GM19193 (cell line): ENCODE measurements around the gene LAMA2.

Experiments
- POLR2A ChIP-seq: IDR thresholded peaks from 4 replicates; pipeline ENCODE4 v1.6.1; 2011; ENCODE audit not compliant: insufficient read depth, insufficient read length; ENCODE audit errors: extremely low read depth

LAMA2 gene

DNA sequence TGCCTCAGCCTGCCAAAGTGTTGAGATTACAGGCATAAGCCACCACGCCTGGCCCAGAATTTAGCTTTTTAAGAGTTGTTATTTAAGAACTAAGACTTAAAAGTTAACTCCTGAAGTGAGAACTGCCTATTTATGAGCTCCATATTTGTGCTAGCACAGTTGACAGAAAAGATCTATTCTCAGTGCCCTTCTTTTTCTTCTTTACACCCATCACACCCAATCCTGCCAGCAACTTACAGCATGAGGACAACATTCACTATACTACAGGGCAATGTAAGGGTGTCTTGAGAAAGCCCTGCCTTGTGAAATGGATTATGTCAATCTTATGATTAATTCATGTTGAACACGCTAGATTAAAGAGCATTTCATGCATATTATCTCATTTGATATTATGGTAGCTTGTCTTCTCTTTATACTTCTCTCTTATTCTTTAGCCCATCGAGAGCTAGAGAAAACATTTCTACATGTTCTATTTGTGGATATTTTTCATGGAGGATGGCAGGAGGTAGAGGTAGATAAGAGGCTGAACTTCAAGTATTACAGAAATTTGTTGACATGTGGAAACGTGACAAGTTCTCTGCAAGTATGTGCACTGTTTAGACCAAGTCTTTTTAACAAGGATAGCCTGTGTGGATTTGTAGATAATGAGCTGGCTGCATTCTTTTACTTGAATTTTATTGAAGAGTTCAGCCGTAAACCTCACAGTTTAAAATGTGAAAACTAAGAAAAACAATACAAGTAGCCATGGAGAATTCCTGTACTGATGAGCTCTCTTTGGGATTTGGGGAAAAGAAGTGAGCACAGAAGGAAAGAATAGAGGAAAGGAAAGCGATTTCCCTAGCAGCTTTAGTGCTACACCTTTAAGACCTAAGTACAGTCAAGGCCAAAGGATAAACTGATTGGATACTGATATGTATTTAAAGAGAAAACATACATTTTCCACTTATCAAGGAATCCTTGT is 614.8 kb downstream of the LAMA2 start:
- TF ChIP-seq POLR2A = no peak

DNA sequence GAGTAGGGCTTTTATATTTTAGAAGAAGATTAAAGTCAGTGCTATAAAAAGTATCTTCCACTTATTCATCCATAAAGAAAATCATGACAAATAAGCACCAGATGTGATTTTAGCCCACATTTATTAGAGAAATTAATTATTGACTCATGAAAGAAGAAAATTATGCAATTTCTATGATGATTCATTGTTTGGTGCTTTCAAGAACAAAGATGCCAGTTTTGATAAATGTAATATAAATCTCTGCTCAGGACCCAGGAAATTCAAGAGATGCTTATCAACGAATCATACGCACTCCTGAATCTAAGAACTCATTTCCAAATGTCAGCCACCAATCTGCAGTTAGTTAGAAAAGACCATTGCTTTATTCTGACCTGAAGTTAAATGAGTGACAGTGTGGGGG is 615.6 kb downstream of the LAMA2 start:
- no peak for TF ChIP-seq POLR2A

DNA sequence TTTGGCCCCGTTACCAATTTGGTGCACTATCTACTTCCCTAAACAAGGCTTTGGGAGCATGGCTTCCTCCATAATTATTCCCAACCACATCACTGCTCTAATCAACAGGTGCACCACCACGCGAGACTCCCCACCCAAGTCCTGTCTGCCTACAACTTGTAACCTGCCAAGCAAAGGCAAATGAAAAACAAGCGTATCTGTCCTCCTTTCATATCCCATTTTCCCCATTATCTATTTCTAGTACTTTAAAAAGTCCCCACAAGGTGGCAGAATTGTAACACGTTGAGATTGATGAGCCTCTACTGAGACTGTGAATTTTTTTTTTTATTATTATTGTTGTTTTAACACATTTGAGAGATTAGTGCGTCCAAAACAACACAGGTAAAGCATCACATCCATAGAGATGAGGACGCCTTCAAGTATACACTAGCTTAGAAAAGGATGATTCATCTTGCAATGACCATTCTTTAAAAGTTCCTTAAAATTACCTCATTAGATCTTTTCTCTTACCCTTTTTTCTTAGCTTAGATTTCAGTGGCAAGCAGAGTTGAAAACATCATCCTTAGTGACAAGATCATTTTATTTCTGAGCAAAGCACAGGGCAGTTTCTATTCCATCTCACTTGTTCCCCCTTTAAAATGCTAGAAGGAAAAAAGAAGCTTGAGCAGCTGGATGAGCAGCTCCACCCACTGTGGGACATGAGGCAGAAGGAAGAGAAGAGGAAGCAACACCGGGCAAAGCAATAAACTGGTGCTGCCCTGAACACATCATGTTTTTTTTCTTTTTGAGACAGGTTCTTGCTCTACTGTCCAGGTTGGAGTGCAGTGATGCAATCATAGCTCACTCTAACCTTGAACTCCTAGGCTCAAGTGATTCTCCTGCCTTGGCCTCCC is 616.3 kb downstream of the LAMA2 start:
- no peak for TF ChIP-seq POLR2A

DNA sequence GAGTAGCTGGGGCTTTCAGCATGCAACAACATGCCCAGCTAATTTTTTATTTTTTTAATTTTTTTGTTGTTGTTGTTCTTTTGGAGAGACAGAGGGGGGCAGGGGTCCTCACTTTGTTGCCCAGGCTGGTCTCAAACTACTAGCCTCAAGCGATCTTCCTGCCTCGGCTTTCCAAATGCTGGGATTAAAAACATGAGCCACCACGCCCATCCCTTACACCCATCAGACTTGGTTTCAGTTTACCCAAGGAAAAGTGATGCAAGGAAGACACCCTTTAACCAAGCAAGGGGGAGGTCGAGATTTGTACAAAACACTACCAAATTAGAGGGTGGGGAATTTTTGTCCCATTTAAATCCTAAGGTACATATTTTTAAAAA is 616.9 kb downstream of the LAMA2 start:
- TF ChIP-seq POLR2A = no peak

DNA sequence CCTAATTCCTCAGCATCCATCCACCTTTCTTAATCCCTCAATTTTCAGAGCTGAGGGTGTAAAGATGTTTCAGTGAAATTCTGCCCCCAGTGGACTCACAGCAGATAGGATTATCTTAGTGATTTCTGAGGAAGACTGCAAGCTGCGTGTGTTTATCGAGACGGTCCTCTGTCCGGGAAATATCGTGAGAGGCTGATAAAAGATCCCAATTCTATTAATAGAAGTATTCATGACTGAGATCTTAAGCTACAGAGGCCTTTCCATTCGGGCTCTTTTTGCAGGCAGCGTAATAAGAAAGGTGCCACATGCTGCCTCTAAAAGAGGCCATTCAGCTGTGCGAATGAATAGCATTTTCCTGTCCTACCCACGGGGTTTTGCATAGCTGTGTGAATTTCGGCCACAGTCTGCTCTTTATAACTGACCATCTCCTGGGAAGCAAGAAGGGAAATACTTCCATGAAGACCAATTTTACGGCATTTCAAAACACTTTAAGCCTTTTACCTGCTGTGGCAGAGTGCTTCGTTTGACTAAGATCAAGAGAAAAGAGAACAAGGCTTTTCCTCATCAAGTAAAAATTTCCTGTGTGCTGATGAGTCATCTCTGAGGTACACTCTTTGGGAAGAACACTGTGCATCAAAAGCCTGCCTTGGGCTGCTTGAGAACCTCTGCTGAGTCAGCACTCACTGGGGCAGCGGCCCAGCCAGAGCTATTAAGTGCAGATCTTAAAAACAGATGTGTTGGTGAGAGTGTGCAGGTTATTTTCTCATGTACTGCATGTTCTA is 618.2 kb downstream of the LAMA2 start:
- TF ChIP-seq POLR2A = no peak

DNA sequence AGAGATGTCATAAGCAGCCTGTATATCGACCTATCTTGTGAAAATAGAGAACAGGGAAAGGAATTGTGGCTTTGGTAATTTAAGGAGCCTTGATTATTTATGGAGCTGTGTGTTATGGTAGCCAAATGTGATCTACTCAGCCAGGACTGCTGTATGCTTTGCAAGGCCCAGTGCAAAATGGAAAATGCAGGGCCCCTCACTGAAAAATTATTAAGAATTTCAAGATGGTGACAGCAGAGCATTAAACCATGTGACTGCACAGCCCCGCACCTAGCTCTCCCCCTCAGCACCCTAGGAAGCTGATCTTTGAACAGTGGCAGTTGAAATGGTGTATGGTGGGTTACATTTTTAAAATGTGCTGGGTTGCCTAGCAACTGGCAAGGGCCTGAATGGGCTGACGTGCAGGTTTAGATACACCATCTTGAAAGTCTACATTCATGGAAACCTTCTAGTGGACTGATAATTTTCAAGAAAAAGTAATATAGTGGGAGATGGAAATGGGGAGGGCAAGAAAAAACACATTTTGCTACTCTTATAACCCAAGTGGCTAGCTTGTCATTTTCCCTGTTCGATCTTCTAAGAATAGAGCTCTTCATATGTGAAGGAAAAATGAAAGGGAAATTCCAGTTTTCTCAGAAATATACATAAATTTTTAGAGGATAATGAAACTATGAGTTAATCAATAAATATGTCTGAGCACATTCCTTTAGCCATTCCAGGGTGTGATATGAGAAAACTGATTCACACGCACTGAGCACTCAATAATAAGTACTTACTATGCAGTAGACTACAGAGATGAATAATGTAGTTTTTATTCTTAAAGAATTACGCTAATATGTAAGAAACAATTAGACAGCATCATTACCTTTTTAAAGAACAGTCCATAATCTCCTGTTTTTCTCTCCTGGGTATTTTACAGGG is 619.1 kb downstream of the LAMA2 start:
- no peak for TF ChIP-seq POLR2A

DNA sequence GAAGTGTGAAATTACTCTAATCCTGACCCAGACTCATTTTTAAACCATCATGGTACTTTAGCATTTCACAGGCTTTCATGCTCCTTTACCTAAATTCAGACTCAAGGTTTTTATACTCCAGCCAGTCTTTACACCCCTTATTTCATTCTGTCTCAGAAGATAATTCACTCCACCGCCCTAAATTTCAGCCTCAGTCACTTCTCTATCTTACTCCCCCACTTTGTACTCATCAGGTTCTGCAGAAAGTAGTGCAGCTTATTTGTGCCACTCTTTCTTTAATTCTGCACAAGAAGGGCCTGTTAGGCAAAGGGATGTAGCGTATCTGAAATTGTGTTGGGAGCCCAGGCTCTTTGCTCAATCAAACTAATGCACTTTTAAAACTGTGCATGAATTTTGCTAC is 621.5 kb downstream of the LAMA2 start:
- TF ChIP-seq POLR2A = no peak

DNA sequence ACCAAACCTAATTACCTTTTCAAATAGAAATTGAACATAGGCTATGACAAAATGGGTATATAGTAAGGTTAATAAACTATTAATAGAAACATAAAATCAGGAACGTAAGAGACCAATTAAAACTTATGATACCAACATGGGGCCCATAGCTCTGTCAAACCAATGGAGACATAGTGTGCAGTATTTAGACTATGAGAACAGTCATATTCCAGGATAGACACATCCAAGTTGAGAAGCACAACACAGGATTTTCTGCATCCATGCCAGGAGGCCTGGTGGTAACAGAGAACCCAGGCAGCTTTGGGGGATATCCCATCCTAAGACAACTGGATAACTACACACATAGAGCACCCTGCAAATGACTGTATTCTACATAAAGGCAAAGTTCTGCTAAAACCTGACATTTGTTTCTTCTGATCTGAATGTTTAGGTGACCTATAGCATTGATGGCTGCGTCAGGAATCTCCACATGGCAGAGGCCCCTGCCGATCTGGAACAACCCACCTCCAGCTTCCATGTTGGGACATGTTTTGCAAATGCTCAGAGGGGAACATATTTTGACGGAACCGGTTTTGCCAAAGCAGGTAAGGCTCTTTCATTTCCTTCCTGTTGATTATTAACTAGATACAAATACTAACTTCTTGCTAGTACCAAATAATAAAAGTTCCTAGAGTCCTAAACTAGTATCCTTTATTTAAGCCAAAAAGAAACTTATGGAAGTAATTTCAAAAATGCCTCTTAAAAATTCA is 624.3 kb downstream of the LAMA2 start:
- TF ChIP-seq POLR2A = no peak

DNA sequence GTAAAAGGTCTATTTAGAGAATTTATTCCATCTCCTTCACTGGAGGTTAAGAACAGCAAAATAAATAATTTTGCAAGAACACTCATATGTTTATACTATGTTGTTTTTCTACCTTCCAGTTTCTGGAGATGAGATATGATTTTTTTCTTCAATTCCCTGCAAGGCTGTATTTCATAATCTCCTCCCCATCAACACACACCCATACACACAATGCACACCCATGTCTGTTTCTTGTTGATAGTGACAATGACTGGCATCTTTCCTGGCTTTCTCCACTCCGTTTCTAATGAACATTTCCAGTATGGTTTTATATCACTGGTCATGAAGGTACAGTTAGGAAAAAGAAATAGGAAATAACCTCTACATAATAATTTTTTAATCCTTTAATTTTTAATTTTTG is 624.9 kb downstream of the LAMA2 start:
- no peak for TF ChIP-seq POLR2A

DNA sequence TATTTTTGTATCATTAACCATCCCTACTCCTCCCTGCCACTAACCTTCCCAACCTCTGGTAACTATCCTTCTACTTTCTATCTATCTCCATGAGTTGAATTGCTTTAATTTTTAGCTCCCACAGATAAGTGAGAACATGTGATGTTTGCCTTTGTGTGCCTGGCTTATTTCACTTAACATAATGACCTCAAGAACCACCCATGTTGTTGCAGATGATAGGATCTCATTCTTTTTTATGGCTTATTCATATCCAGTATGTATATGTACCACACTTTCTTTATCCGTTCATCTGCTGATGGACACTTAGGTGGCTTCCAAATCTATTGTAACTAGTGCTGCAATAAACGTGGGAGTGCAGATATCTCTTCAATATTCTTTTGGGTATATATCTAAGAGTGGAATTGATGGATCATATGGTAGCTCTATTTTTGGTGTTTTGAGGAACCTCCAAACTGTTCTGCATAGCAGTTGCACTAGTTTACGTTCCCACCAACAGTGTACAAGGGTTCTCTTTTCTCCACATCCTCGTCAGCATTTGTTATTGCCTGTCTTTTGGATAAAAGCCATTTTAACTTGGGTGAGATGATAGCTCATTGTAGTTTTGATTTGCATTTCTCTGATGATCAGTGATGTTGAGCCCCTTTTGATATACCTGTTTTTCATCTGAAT is 625.7 kb downstream of the LAMA2 start:
- no peak for TF ChIP-seq POLR2A

DNA sequence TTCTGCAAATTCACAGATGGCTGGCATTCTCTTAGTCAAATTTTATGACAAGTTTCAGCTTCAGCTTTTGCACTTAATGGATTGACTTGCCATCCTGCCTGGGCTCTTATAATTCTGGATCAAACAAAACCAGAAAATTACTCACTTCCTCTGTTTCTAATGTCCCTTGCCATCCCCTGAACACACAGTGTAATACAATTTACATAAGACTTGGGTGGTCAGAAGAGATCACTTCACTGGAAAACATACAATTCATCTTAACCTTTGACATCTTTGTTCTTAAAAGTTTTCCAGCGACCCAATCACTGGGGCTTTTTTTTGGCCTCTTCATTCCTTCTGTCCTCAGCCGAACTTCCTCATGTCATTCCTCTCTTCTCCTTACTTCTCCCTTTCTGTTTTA is 628.0 kb downstream of the LAMA2 start:
- TF ChIP-seq POLR2A = no peak

DNA sequence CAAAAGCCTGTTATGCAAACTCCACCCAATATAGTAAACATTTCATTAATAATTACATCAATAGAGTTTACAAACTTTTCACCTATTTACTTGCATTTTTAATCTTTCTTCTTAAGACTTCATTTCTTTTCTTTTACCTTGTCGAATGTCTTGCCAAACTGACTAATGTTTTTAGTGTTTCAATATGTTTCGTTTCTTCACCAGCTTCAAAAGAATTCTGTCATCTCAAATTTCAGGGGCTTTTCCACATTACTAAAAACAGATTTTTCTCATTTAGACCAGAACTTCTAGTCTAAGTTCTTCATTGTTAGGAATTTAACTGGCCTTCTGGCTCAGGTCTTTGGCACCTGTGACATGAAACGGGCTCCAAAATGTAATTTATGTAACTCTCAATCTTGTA is 630.5 kb downstream of the LAMA2 start:
- no peak for TF ChIP-seq POLR2A

DNA sequence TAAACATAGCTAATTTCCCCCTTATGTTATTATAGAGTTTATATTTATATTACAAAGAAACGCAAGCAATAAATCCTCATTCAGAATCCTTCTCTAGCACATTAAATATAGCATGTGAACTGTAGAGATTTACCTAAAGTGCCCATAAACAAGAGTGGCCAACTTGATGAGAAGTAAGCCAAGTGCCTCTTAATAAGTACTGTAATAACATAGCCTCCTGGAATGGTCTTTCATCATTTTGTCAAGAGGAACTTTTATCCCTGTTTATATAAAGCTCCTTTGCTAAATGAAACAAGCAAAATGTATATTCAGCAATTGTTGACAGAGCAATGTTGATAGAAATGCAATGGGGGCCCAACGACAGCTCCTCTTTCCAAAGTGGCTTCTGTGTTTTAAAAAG is 632.1 kb downstream of the LAMA2 start:
- TF ChIP-seq POLR2A = no peak
